ENCODE data around the gene RPL7A.
"Not testable (repeated sequence)": the region's sequence is repeated elsewhere in the genome, so short reads cannot be mapped to it uniquely, and the experiment has no call there.

The RPL7A gene

DNA sequence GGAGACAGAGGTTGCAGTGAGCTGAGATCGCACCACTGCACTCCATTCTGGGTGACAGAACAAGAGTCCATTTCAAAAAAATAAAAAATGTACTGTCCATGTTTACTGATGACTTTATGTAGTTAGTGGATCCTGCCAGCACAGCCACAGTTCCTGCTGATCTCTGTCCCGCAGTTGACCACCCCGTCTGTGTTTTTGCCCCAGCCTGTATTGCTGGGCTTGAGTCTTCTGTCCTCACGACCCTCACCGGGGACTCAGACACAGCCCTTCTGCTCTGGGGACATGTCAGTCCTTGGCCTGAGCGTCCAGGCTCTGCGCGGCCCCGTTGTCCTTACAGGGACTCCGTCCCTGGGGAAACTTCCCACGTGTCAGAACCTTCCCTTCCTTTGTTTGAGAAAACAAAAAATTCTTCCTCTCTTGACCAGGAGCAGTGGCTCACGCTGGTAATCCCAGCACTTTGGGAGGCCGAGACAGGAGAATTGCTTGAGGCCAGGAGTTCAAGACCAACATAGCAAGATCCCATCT, 26.5 kb upstream of the RPL7A start:
- no peaks in the 10 kb centered on the region for H3K27me3 Mint-ChIP-seq
- no peak overlapping the region for H3K4me3 Mint-ChIP-seq
- no peak overlapping the region for H3K27ac Mint-ChIP-seq
- no peaks in the 10 kb centered on the region for H3K36me3 Mint-ChIP-seq
- H3K9me3 Mint-ChIP-seq, result no peaks in the 10 kb centered on the region
- H3K4me1 Mint-ChIP-seq, result no peaks in the 10 kb centered on the region

DNA sequence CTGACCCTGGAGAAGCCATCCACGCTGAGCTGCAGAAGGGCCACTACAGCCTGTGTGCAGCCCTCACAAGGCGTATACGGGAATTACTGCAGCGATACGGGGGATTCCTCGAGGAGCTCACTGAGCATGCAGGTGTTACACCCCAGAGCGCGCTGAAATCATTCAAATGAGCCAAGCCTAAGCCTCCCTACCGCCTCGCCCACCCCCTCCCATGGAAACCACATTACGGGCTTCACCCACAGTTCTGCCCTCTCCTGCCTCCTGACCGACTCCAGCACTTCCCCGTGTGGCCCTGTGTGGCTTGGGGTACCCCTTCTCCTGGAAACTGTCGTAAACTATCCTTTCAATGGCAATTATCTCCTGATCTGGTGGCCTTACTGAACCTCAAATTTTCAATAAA, 25.3 kb upstream of the RPL7A start:
- no peaks in the 10 kb centered on the region for H3K36me3 Mint-ChIP-seq
- no peaks in the 10 kb centered on the region for H3K4me1 Mint-ChIP-seq
- H3K27ac Mint-ChIP-seq, result no peak overlapping the region
- H3K9me3 Mint-ChIP-seq, result no peaks in the 10 kb centered on the region
- H3K27me3 Mint-ChIP-seq, result no peaks in the 10 kb centered on the region
- no peak overlapping the region for H3K4me3 Mint-ChIP-seq

DNA sequence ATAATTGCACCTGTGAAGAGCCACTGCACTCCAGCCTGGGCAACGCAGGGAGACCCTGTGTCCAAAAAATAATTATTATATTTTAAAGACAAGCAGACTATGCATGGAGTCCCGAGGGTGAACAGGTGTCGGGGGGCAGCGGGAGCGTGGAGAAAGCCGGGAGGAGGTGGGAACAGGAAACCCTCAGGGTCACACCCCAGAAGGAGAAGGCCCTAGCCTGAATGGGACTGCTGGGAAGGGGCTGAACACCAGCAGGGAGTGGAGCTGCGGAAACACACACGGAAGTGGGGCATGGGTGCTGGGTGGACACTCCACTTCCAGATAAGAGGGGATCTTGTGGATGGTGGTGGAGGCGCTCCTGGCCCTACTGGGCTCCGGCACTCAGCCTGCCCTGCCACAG, 24.8 kb upstream of the RPL7A start:
- Mint-ChIP-seq H3K9me3 (no peaks in the 10 kb centered on the region), H3K27me3 (no peaks in the 10 kb centered on the region), H3K36me3 (no peaks in the 10 kb centered on the region), H3K27ac (no peak overlapping the region), H3K4me3 (no peak overlapping the region), H3K4me1 (no peaks in the 10 kb centered on the region)

DNA sequence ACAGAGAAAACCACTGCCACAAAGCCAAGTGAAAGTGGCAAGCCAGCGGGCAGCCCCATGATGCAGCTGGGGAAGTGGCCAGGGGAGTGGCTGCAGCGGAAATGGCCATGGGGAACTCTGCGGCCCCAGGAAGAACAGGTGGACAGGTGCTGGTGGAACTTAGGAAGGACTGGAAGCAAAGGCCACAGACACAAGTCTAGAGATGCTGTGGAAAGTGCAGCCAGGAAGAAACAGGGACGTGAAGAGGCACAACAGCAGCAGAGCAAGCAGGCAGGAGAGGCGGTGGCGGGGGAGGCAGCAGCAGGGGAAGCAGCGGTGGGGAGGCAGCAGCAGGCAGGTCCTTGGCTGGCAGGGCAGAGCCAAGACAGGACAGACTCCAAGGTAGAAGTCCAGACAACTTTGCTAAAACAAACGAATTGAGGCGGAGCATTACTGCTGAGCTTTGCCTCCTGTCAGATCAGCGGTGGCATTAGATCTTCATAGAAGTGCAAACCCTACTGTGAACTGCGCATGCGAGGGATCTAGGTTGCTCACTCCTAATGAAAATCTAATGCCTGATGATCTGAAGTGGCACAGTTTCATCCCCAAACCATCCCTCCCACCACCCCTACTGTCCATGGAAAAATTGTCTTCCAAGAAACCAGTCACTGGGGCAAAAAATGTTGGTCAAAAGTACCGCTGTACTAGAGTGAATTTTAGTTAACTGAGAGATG, 23.9 kb upstream of the RPL7A start:
- peaks cover 2% of the 10 kb centered on the region for H3K36me3 Mint-ChIP-seq
- H3K9me3 Mint-ChIP-seq, result no peaks in the 10 kb centered on the region
- H3K27ac Mint-ChIP-seq, result peak overlapping the region; percentile 59
- peaks cover 9% of the 10 kb centered on the region for H3K4me1 Mint-ChIP-seq
- H3K27me3 Mint-ChIP-seq, result no peaks in the 10 kb centered on the region
- H3K4me3 Mint-ChIP-seq, result no peak overlapping the region

GRCh38 chr9:133327021-133327420, 21.0 kb upstream of the RPL7A start:
- H3K36me3 Mint-ChIP-seq, H3K9me3 Mint-ChIP-seq, H3K27me3 Mint-ChIP-seq, H3K27ac Mint-ChIP-seq, H3K4me3 Mint-ChIP-seq: not testable (repeated sequence)
- H3K4me1 Mint-ChIP-seq, result peaks cover 18% of the 10 kb centered on the region

GRCh38 chr9:133327834-133328484, 20.1 kb upstream of the RPL7A start:
- peaks cover 18% of the 10 kb centered on the region for H3K4me1 Mint-ChIP-seq
- H3K36me3 Mint-ChIP-seq, result peaks cover 8% of the 10 kb centered on the region
- H3K4me3 Mint-ChIP-seq, result no peak overlapping the region
- H3K27ac Mint-ChIP-seq, result no peak overlapping the region
- H3K9me3 Mint-ChIP-seq, result no peaks in the 10 kb centered on the region
- H3K27me3 Mint-ChIP-seq, result no peaks in the 10 kb centered on the region

DNA sequence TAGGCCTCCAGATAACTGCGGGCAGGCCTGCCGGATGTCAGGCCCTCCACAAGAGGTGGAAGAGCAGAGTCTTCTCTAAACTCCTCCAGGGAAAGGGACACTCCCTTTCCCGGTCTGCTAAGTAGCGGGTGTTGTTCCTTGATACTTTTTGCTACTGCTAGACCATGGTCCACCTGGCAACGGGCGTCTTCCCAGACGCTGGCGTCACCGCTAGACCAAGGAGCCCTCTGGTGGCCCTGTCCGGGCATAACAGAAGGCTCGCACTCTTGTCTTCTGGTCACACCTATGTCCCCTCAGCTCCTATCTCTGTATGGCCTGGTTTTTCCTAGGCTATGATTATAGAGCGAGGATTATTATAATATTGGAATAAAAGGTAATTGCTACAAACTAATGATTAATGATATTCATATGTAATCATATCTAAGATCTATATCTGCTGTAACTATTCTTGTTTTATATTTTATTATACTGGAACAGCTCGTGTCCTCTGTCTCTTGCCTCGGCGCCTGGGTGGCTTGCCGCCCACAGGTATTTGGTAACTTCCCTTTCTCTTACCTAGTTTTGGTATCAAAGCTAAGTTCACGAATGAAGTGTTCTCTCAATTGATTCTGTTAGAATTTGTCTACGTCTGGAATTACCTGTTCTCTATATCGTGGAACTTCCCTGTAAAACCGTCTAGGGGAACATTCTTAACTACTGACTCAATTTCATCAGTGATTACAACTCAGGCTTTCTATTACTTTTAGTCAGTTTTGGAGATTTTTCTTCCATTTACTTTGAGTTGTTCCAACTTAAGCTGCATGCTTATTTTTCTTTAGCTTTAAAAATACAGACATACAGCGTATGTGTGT, 18.5 kb upstream of the RPL7A start:
- H3K36me3 Mint-ChIP-seq, result peaks cover 11% of the 10 kb centered on the region

DNA sequence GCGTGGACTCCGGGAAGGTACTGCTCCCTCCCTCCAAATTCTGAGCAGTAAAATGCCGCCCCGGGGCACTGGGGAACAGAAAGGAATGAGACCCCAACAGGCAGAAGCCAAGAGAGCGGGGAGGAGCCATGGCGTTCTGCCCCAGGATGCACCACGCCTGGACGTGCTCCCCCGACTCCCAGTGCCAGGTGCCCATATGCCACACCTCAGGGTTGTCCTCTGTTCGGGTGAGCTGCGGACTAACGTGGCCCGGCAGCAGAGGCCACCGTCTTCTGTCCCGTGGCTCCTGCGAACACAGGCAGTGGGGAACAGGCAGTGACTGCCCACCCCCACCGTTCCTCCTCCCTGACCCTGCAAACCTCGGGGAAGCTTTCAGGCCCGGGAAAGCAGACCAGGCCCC, 16.8 kb upstream of the RPL7A start:
- peaks cover 18% of the 10 kb centered on the region for H3K36me3 Mint-ChIP-seq
- peaks cover 33% of the 10 kb centered on the region for H3K4me1 Mint-ChIP-seq
- no peaks in the 10 kb centered on the region for H3K9me3 Mint-ChIP-seq

More for the DNA sequence above, 18.5 kb upstream of the RPL7A start:
- Mint-ChIP-seq H3K4me1 (peaks cover 26% of the 10 kb centered on the region), H3K27ac (peak overlapping the region; percentile 59)
- not testable (repeated sequence) for H3K4me3 Mint-ChIP-seq, H3K27me3 Mint-ChIP-seq, H3K9me3 Mint-ChIP-seq

DNA sequence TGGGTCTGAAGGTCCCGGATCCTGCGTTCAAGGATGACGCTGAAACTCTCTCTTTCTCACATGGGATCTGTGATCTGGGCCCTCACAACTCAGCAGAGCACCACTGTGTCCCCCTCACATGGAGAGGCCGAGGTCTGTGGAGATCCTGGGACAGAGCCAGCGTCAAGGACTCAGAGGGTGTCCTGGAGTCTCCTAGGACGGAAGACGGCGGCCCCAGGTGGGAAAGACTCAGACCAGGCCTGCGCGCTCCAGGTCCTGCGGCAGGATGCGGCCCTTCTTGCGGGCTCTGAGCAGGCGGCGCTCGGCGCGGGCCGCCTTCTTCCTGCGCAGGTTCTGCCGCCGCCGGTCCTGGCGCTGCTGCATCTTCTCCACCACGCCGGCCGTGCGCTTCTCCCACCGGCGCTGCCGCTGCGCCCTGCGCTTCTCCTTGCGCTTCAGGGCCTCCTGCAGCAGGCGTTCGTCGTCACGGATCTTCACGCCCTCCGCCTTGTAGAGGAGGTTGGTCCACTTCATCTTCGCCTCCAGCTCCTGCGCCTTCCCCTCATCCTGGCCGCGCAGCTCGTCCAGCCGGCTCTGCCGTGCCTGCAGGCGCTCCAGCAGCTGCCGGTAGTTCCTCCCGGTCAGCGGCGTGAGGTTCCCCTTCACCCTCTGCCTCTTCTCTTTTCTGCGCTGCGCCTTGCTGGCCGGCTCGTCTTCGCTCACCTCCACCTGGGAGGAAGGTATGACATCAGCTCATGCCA, 16.2 kb upstream of the RPL7A start:
- Mint-ChIP-seq H3K27ac (no peak overlapping the region), H3K4me1 (peaks cover 39% of the 10 kb centered on the region), H3K4me3 (no peak overlapping the region), H3K9me3 (no peaks in the 10 kb centered on the region), H3K27me3 (no peaks in the 10 kb centered on the region), H3K36me3 (peaks cover 19% of the 10 kb centered on the region)

More for the DNA sequence above, 16.8 kb upstream of the RPL7A start:
- H3K27ac Mint-ChIP-seq, result no peak overlapping the region
- H3K4me3 Mint-ChIP-seq, result no peak overlapping the region
- H3K27me3 Mint-ChIP-seq, result no peaks in the 10 kb centered on the region

GRCh38 chr9:133332381-133332730, 15.7 kb upstream of the RPL7A start:
- Mint-ChIP-seq H3K27ac (no peak overlapping the region), H3K36me3 (peaks cover 19% of the 10 kb centered on the region), H3K9me3 (no peaks in the 10 kb centered on the region), H3K4me1 (peaks cover 39% of the 10 kb centered on the region), H3K4me3 (no peak overlapping the region), H3K27me3 (no peaks in the 10 kb centered on the region)

DNA sequence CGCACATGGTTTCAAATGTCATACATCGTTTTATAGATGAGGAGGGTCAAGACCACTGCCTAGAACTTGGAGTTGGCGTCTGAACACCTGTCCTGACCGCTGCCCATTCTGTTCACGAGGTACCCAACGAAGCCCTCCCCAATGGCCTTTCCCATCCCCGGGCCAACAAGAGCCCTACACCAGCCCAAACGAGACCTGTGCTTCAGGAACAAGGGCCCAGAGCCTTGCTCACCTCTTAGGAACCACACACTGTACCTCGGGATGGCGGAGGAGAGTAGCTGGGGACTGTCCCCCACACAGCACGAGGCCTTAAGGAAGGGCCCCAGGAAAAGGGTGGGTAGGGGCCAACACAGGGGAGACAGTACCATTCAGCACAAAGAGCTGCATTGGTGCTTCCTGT, 15.0 kb upstream of the RPL7A start:
- H3K4me3 Mint-ChIP-seq, result peak overlapping the region; percentile 7
- H3K27me3 Mint-ChIP-seq, result no peaks in the 10 kb centered on the region
- H3K9me3 Mint-ChIP-seq, result no peaks in the 10 kb centered on the region
- peaks cover 39% of the 10 kb centered on the region for H3K4me1 Mint-ChIP-seq
- peak overlapping the region; percentile 23 for H3K27ac Mint-ChIP-seq
- peaks cover 19% of the 10 kb centered on the region for H3K36me3 Mint-ChIP-seq

- Mint-ChIP-seq H3K27me3 (no peaks in the 10 kb centered on the region), H3K27ac (peak overlapping the region; percentile 65), H3K4me3 (peak overlapping the region; percentile 57), H3K36me3 (peaks cover 19% of the 10 kb centered on the region), H3K9me3 (no peaks in the 10 kb centered on the region), H3K4me1 (peaks cover 36% of the 10 kb centered on the region)
Observed at GRCh38 chr9:133333566-133333965, 14.5 kb upstream of the RPL7A start.

- Mint-ChIP-seq H3K27ac (peak overlapping the region; percentile 65), H3K9me3 (no peaks in the 10 kb centered on the region), H3K4me3 (peak overlapping the region; percentile 95), H3K4me1 (peaks cover 34% of the 10 kb centered on the region), H3K27me3 (no peaks in the 10 kb centered on the region), H3K36me3 (peaks cover 21% of the 10 kb centered on the region)
Observed at GRCh38 chr9:133334161-133334560, 13.9 kb upstream of the RPL7A start.

DNA sequence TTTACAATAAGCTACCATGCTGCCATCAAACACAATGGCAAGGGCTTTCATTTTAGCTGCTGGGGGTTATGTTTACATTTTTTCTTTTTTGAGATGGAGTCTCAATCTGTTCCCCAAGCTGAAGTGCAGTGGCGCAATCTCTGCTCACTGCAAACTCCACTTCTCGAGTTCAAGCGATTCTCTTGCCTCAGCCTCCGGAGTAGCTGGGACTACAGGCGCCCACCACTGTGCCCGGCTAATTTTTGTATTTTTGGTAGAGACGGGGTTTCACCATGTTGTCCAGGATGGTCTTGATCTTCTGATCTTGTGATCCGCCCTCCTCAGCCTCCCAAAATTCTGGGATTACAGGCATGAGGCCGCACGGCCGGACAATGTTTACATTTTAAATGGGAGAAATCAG, 13.1 kb upstream of the RPL7A start:
- Mint-ChIP-seq H3K27ac (peak overlapping the region; percentile 82), H3K4me1 (peaks cover 37% of the 10 kb centered on the region), H3K36me3 (peaks cover 21% of the 10 kb centered on the region), H3K4me3 (peak overlapping the region; percentile 95)
- H3K27me3 Mint-ChIP-seq, H3K9me3 Mint-ChIP-seq: not testable (repeated sequence)
